HUDEP-2 (cell line): ENCODE results near the gene ZNF566.
"Not testable (repeated sequence)": the region's sequence is repeated elsewhere in the genome, so short reads cannot be mapped to it uniquely, and the experiment has no call there.

ENCODE experiments used
- DNase-seq, 76 experiments: peaks; one replicate each; lab custom pipeline; 2025; ENCODE audit not compliant: unreplicated experiment in 76 of 76; lab: John Stamatoyannopoulos, UW

Gene ZNF566

GRCh38 chr19:36489118-36489919 lies at the start of gene ZNF566:
Gene ZNF566 (minus strand): TSS chr19:36489561. CDS start chr19:36476557, 13,004 bp downstream.
- DNase-seq, result peak; percentile 60 to 99 (median 91)

DNA sequence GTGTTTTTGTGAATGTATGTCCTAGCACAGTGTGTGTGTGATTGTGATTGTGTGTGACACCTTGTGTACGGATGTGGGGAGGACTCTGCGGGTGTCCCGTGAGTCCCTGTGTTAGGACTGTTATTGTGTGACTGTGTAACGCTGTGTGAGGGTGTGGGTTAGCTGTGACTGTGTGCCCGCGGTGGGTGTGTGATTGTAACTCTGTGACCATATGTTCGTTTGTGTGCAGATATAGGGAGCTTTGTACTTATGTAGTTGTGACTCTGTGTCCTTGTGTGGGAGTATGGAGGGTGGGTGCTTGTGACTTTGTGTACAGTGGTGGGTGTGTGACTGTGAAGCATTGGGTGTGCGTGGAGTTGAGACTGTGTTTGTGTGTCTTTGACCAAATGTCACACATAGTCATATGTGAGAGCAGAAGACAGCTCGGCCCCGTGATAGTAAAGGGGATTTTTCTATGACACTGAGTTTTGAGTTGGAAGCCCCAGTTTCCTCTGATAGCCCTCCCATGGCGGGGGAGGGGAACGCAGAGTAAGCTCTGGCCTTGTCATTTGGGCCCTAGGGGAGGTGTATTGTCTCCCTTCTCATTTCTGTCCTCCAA lies 39.7 kb upstream of the ZNF566 start:
- DNase-seq, result peak in 18 of 76 experiments; percentile 2 to 73 (median 34)

DNA sequence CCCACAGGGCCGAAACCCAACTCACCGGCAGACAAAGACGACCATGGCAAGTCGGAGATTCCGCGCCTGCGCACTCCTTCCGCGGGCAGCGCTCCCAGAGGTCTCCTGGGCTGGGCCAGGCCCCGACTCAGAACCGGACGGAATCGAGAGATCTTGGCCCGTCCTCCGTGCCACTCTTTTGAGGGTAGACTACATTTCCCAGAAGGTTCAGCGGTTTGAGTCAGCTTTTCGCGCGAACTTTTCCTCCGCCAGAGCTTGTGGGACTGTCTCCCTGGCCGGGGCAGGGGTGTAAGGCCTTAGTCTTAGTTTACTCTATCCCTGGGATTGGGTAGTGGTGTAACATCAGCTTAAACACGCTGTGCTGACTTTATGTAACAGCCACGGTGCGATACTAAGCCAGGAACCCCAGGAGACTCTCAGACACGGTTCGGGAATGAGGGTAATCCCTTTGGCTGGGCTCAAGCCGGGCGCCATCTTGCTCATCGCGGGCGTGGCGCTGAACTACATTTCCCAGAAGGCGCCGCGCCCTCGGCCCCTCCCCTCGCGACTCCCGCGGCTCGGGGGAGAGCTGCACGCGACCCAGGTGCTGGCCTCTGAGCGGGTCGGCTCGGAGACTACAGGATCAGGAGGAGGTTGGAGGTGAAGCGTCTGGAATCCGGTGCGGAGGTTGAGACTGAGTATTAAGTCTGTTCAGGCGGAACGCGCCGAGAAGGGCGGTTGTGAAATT lies 39.0 kb upstream of the ZNF566 start, which contains the start of gene ZNF260:
TSS of gene ZNF260 (minus strand) at position 78 of the 727 bp plus-strand sequence. CDS start 13,033 bp downstream, outside the sequence.
- peak; percentile 75 to 99 (median 96) for DNase-seq

DNA sequence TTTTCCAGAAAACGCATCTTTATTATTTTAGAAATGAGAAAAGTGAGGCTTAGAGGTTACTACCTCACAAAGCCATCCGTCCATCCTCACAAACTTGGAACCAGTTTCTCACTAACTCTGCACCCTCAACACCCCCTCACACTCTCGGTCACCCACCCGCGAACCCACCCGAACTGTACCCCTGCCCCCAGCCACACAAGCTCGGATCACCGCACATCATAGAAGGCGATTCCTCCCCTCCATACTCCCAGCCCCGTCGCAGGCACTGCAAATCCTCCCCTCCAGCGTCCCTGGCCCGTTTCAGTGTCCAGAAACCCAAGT lies 38.5 kb upstream of the ZNF566 start:
- DNase-seq, result no peak

DNA sequence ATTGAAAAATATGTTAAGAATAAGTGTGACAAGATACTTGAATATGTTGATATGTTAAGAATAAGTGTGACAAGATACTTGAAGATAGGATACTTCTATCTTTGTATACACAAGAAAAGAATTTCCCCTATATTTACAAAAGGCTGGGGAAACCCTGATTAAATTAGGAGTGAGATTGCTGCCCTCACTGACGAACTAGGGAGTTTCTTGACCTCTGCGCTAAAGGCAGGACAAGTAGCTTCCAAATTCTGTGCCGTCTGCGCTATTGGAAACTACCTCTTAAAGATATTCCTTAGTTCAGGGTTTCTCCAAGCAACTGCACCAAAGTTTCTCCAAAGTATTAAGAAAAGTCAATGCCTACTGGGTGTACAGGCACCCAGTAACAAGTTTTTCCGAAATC lies 38.0 kb upstream of the ZNF566 start:
- peak in 4 of 76 experiments; percentile 2 to 14 (median 5) for DNase-seq

DNA sequence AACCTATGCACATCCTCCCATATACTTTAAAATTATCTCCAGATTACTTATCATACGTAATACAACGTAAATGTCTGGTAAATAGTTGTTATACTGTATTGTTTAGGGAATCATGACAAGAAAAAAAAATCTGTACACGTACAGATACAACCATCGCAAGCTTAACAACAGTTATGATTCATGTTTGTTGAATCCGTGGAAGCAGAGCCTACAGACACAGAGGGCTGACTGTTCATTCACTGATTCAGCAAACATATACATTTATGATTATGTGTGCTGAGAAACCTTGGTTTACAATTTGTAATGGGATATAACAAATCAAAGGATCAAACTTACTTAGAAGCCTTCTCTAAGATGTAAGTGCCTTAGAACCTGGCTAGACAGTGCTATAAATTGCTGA lies 37.2 kb upstream of the ZNF566 start:
- DNase-seq, result no peak

DNA sequence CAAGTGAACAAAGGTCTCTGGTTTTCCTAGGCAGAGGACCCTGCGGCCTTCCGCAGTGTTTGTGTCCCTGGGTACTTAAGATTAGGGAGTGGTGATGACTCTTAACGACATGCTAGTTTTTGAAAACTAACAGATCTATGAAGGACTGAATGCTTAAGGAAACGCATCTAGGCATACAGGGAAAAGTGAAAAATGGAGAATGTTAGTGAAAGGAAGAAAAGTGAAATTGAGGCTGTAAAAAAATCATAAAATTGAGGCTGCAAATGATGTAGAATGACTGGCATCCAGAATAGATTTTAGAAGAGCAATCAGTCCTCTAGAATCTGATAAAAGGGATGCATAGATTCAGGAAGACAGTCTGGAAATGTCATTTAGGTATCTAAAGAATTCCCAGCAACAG lies 35.3 kb upstream of the ZNF566 start:
- no peak for DNase-seq

GRCh38 chr19:36514012-36514612 lies 24.8 kb upstream of the ZNF566 start:
- DNase-seq, result no peak

DNA sequence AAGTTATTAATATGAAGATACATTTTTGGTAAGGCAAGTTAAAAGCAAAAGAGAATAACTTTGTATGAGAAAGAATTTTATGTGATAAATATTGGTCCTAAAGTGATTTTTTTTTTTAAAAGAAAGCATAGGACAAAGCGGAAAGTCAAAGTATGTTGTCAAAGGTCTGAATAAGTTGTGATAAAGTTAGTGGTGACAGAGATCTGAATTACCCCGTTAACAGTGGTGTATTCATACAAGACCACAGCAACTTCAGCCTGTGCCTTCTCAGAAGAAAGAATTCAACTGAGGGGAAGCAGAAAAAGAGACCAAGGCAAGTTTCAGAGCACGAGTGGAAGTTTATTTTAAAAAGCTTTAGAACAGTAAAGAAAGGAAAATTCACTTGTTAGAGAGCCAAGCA lies 19.0 kb upstream of the ZNF566 start:
- no peak for DNase-seq

DNA sequence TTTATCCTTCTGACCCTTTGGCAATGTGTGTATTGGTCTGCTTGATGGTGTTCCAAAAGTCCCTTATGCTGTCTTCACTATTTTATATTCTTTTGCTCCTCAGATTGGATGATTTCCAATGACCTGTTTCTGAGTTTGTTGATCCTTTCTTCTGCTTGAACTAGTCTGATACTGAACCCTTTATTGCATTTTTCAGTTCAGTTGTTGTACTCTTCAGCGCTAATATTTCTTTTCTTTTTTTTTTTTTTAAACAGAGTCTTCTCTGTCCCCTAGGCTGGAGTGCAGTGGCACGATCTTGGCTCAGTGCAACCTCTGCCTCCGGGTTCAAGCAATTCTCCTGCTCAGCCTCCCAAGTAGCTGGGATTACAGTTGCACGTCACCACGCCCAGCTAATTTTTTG lies 12.6 kb upstream of the ZNF566 start:
- DNase-seq, result no peak

GRCh38 chr19:36497001-36497400 lies 7.6 kb upstream of the ZNF566 start:
- no peak for DNase-seq

DNA sequence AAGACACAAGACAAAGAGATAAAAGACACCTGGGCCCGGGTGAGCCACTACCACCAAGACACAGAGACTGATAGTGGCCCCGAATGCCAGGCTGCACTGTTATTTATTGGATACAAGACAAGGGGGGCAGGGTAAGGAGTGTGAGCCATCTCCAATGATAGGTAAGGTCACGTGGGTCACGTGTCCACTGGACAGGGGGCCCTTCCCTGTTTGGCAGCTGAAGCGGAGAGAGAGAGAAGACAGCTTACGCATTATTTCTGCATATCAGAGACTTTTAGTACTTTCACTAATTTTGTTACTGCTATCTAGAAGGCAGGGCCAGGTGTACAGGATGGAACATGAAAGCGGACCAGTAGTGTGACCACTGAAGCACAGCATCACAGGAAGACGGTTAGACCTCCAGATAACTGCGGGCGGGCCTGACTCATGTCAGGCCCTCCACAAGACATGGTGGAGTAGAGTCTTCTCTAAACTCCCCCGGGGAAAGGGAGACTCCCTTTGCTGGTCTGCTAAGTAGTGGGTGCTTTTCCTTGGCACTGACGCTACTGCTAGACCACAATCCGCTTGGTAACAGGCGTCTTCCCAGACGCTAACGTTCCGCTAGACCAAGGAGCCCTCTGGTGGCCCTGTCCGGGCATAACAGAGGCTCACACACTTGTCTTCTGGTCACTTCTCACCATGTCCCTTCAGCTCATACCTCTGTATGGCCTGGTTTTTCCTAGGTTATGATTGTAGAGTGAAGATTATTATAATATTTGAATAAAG lies 3.5 kb upstream of the ZNF566 start:
- DNase-seq, result peak in 18 of 76 experiments; percentile 1 to 53 (median 12)

DNA sequence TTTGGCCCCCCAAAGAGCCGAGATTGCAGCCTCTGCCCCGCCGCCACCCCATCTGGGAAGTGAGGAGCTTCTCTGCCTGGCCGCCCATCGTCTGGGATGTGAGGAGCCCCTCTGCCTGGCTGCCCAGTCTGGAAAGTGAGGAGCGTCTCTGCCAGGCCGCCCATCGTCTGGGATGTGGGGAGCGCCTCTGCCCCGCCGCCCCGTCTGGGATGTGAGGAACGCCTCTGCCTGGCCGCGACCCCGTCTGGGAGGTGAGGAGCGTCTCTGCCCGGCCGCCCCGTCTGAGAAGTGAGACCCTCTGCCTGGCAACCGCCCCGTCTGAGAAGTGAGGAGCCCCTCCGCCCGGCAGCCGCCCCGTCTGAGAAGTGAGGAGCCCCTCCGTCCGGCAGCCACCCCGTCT lies 1.5 kb upstream of the ZNF566 start:
- DNase-seq, result not testable (repeated sequence)

GRCh38 chr19:36489920-36490415 lies 607 bp upstream of the ZNF566 start:
- peak in 53 of 76 experiments; percentile 63 to 95 (median 86) for DNase-seq

- DNase-seq, result peak in 56 of 76 experiments; percentile 5 to 73 (median 44)
Measured at GRCh38 chr19:36488846-36489117, 579 bp downstream of the ZNF566 start.

DNA sequence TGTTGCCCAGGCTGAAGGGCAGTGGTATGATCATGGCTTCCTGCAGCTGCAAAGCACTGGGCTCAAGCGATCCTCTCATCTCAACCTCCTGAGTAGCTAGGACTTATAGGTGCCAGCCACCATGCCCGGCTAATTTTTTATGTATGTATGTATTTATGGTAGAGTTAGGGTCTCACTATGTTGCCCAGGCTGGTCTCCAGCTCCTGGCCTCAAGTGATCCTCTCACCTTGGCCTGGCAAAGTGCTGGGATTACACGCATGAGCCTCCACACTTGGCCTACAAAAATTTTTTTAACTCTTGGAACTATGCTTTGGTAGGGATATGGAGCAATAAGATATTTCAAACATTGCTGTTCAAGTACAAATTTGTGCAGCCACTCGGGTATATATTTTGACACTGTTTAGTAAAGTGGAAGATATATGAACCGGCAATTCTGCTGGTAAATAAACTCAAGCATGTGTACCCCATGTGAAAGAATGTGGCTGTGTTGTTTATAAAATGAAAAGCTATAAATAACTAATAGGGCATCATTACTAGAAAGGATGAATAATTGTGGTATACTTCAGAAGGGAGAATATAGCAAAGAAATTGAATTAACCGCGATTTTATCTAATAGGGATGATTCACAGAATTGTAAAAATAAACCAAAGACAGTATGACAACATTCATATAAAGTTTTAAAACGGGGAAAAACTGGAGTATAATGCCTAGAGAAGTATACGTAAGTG lies 1.1 kb downstream of the ZNF566 start:
- DNase-seq, result no peak

- DNase-seq, result no peak
Measured at GRCh38 chr19:36483653-36484052, 5.7 kb downstream of the ZNF566 start.

- no peak for DNase-seq
Measured at GRCh38 chr19:36482876-36483275, 6.5 kb downstream of the ZNF566 start.

GRCh38 chr19:36460046-36460445 lies 29.3 kb downstream of the ZNF566 start:
- no peak for DNase-seq

DNA sequence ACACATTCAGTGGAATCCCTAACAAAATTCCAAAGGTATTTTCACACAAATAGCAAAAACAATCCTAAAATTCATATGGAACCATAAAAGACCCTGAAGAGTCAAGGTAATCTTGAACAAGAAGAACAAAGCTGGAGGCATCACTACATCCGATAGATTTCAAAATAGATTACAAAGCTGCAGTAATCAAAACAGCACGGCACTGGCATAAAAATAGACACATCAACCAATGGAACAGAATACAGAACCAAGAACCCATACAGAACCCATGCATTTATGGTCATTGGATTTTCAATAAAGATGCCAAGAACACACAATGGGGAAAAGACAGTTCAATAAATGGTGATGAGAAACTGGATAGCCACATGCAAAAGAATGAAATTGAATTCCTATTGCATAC lies 32.5 kb downstream of the ZNF566 start:
- DNase-seq, result no peak
